Measurements from ENCODE around the gene LRMDA.

The LRMDA gene

DNA sequence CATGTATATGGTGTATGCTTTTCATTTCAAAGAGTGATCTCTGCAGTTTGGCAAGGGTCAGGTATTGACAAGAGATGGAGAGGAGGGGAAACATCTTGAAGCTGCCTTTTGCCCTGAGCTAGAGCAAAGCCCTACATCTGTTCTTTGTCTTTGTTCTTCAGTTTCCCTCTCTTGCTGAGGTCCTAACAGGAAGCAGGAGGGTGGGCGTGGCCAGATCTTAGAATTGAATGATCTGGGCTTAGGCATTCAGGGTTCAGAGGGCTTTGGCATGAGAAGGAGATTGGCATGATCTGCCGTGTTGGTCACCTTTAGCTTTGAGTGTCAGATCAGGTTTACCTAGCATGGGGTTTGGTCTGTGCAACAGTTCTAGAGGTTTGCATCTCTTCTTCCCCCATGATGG, 41.3 kb downstream of the LRMDA start:
- Histone ChIP-seq H4K20me1 (ENCODE audit: insufficient read depth, low read length, poor library complexity, severe bottlenecking) (no peaks in the 10 kb centered on the region), H3K36me3 (ENCODE audit: insufficient read depth, low read length) (no peaks in the 10 kb centered on the region), H3F3A (ENCODE audit: low read depth) (no peaks in the 10 kb centered on the region), H2AFZ (ENCODE audit: low read length) (peak overlapping the region; percentile 73), H3K27me3 (ENCODE audit: insufficient read depth, low read length, poor library complexity, severe bottlenecking) (no peaks in the 10 kb centered on the region), H3K9me3 (ENCODE audit: insufficient read depth, low read depth, low read length) (no peaks in the 10 kb centered on the region), H3K9me2 (replicated peaks; ENCODE audit: low read depth, low read length) (no peaks in the 10 kb centered on the region), H3K9ac (ENCODE audit: low read depth, low read length, poor library complexity, severe bottlenecking) (no peak overlapping the region), H3K4me2 (ENCODE audit: low read depth, low read length, poor library complexity, severe bottlenecking) (peak overlapping the region; percentile 15), H3K4me3 (ENCODE audit: low read length, poor library complexity, severe bottlenecking) (no peak overlapping the region), H3K4me1 (ENCODE audit: insufficient read depth, low read length, poor library complexity, severe bottlenecking) (peaks cover 10% of the 10 kb centered on the region), H3K79me2 (ENCODE audit: insufficient read depth, low read length) (no peaks in the 10 kb centered on the region)
- TF ChIP-seq EZH2phosphoT487 (IDR thresholded peaks at IDR 0.05; ENCODE audit: borderline replicate concordance), result no peak
- TF ChIP-seq, protein P1, sequence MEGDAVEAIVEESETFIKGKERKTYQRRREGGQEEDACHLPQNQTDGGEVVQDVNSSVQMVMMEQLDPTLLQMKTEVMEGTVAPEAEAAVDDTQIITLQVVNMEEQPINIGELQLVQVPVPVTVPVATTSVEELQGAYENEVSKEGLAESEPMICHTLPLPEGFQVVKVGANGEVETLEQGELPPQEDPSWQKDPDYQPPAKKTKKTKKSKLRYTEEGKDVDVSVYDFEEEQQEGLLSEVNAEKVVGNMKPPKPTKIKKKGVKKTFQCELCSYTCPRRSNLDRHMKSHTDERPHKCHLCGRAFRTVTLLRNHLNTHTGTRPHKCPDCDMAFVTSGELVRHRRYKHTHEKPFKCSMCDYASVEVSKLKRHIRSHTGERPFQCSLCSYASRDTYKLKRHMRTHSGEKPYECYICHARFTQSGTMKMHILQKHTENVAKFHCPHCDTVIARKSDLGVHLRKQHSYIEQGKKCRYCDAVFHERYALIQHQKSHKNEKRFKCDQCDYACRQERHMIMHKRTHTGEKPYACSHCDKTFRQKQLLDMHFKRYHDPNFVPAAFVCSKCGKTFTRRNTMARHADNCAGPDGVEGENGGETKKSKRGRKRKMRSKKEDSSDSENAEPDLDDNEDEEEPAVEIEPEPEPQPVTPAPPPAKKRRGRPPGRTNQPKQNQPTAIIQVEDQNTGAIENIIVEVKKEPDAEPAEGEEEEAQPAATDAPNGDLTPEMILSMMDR (conservative IDR thresholded peaks at IDR 0.05; ENCODE audit: low read length), result no peak

DNA sequence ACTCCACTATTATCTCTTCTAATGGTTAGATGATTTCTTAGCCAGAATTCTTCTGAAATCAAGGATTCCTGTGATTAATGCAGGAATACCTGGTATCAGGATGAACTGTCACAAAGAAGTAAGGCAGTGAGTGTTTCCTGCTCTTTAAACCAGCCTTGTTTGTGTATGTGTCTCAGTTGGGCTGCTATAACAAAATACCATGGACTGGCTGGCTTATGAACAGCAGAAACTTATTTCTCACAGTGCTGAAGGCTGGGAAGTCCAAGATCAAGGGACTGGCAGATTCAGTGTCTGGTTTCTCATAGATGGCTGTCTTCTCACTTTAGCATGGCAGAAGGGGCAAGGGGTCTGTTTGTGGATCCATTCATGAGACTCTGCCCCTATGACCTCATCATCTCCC, 42.7 kb downstream of the LRMDA start:
- no peaks in the 10 kb centered on the region for H3K9me2 ChIP-seq (replicated peaks; ENCODE audit: low read depth, low read length)
- no peaks in the 10 kb centered on the region for H4K20me1 ChIP-seq (ENCODE audit: insufficient read depth, low read length, poor library complexity, severe bottlenecking)
- no peak overlapping the region for H3K4me3 ChIP-seq (ENCODE audit: low read length, poor library complexity, severe bottlenecking)
- no peaks in the 10 kb centered on the region for H3K27me3 ChIP-seq (ENCODE audit: insufficient read depth, low read length, poor library complexity, severe bottlenecking)
- H3F3A ChIP-seq (ENCODE audit: low read depth), result no peaks in the 10 kb centered on the region
- no peaks in the 10 kb centered on the region for H3K79me2 ChIP-seq (ENCODE audit: insufficient read depth, low read length)
- H3K4me2 ChIP-seq (ENCODE audit: low read depth, low read length, poor library complexity, severe bottlenecking), result no peak overlapping the region
- no peak overlapping the region for H2AFZ ChIP-seq (ENCODE audit: low read length)
- no peaks in the 10 kb centered on the region for H3K36me3 ChIP-seq (ENCODE audit: insufficient read depth, low read length)
- peaks cover 10% of the 10 kb centered on the region for H3K4me1 ChIP-seq (ENCODE audit: insufficient read depth, low read length, poor library complexity, severe bottlenecking)
- H3K9me3 ChIP-seq (ENCODE audit: insufficient read depth, low read depth, low read length), result no peaks in the 10 kb centered on the region
- TF ChIP-seq EZH2phosphoT487 (IDR thresholded peaks at IDR 0.05; ENCODE audit: borderline replicate concordance), result no peak
- TF ChIP-seq, protein P1 (conservative IDR thresholded peaks at IDR 0.05; ENCODE audit: low read length), result no peak
- no peak overlapping the region for H3K9ac ChIP-seq (ENCODE audit: low read depth, low read length, poor library complexity, severe bottlenecking)

DNA sequence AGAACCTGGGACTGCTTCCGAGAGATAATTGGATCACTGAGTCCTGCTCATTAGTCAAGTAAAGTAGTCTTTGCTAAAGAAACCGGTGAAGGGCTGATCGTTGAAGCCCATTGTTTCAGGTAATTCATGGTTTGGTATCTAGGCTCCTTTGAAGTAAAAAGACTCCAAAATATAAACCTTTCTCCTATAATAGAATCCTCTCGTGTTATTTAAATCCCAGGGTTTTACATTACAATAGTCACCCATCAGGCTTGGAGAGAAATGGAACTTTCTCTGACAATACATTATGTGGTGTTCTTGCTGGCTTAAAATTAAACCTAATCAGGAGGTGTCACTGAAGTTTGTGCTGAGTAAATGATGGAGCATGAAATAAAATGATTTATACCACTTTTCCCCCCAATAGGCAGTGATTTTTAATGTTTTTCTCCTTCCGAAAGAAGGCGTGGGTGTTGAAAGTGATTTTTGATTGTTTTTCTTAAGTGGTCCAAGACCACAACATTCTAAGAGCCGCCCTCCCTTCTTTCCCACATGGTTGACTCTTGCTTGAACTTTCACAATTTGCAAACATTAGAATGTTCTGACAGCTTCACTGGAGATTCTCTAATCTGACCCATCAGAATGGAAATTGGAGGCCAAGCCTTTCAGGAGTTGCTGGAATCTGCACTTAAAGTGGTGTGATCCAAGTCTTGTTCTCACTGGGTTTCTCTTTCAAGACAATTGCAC, 44.2 kb downstream of the LRMDA start:
- Histone ChIP-seq H3K9me2 (replicated peaks; ENCODE audit: low read depth, low read length) (no peaks in the 10 kb centered on the region), H2AFZ (ENCODE audit: low read length) (no peak overlapping the region), H3K36me3 (ENCODE audit: insufficient read depth, low read length) (no peaks in the 10 kb centered on the region), H3K4me3 (ENCODE audit: low read length, poor library complexity, severe bottlenecking) (no peak overlapping the region), H3K9ac (ENCODE audit: low read depth, low read length, poor library complexity, severe bottlenecking) (no peak overlapping the region), H3F3A (ENCODE audit: low read depth) (no peaks in the 10 kb centered on the region), H3K4me2 (ENCODE audit: low read depth, low read length, poor library complexity, severe bottlenecking) (no peak overlapping the region), H3K79me2 (ENCODE audit: insufficient read depth, low read length) (no peaks in the 10 kb centered on the region), H3K27me3 (ENCODE audit: insufficient read depth, low read length, poor library complexity, severe bottlenecking) (no peaks in the 10 kb centered on the region), H3K4me1 (ENCODE audit: insufficient read depth, low read length, poor library complexity, severe bottlenecking) (peaks cover 10% of the 10 kb centered on the region), H3K9me3 (ENCODE audit: insufficient read depth, low read depth, low read length) (no peaks in the 10 kb centered on the region), H4K20me1 (ENCODE audit: insufficient read depth, low read length, poor library complexity, severe bottlenecking) (no peaks in the 10 kb centered on the region)
- TF ChIP-seq, protein P1 (conservative IDR thresholded peaks at IDR 0.05; ENCODE audit: low read length), result no peak
- TF ChIP-seq EZH2phosphoT487 (IDR thresholded peaks at IDR 0.05; ENCODE audit: borderline replicate concordance), result no peak

All from Loucy (cell line).